Measurements from ENCODE around the gene C11orf16.

C11orf16 gene

DNA sequence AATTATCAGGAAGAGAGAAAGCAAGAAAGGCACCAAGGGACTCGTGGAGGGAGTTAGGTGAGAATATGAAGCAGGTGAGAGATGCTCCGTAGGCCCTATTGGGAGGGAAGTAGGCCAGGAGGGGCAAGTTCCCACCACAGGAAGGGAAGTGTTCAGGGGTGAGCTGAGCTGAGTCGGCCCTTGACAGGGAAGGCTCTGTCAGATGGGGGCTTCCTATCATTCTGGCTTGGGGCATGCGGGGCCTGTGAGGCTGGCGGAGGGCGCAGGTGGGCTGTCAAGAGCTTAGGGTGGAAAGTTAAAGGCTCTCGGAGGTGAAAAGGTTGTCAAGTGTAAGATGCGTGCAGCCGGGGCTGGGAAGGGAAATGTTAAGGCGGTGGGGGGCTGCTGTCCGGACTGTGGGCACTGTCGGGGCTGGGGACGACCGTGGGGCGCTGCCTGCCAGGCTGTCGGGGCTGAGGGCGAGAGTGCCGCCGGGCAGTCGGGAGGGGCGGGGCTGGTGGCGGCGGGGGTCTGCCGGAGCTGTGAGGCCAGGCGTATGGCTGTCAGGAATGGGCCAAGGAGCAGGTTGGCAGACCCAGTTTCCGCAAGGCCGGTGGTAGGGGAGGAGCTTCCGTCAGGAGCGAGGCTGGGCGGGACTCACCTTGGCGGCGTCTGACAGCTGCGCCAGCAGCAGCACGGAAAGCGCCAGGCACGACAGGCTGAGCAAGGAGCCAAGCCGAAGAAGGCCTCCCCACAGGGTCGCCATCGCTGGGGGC, 31.0 kb upstream of the C11orf16 start:
- H3K27ac ChIP-seq (ENCODE audit: extremely low read depth, low read depth, low read length) = peak overlapping the region; percentile 77; the same call in 1 of the 2 replicates
- H3K4me3 ChIP-seq (ENCODE audit: low read depth, low read length) = peak overlapping the region; percentile 89
- peaks cover 0 to 11% of the 10 kb centered on the region in 2 experiments; a peak in 1 of 3 replicates for H3K36me3 ChIP-seq (ENCODE audit: control insufficient read depth in 2 of 2, insufficient read depth in 1 of 2, low read length in 2 of 2)
- TF ChIP-seq ZNF266 (tag by site-specific recombination; IDR thresholded peaks at IDR 0.05; ENCODE audit: low read depth) (no peak), ZNF335 (tag by site-specific recombination; conservative IDR thresholded peaks at IDR 0.05) (peak; percentile 98; the same call in 1 of the 2 replicates), ZIC2 (tag by site-specific recombination; IDR thresholded peaks at IDR 0.05) (peak; percentile 51), ZNF600 (tag by site-specific recombination; IDR thresholded peaks at IDR 0.05) (0 out of 2 replicates have a peak, but pooled peaks have one; percentile 61), ZNF654 (tag by site-specific recombination; IDR thresholded peaks at IDR 0.05; ENCODE audit: low read depth) (no peak), KLF9 (tag by site-specific recombination; IDR thresholded peaks at IDR 0.05; ENCODE audit: low read depth) (peak; percentile 13; the same call in 1 of the 2 replicates), ZNF223 (tag by site-specific recombination; IDR thresholded peaks at IDR 0.05) (0 out of 2 replicates have a peak, but pooled peaks have one; percentile 21), ZNF561 (tag by site-specific recombination; IDR thresholded peaks at IDR 0.05; ENCODE audit: borderline replicate concordance) (0 out of 2 replicates have a peak, but pooled peaks have one; percentile 68)
- TF ChIP-seq, protein P1, sequence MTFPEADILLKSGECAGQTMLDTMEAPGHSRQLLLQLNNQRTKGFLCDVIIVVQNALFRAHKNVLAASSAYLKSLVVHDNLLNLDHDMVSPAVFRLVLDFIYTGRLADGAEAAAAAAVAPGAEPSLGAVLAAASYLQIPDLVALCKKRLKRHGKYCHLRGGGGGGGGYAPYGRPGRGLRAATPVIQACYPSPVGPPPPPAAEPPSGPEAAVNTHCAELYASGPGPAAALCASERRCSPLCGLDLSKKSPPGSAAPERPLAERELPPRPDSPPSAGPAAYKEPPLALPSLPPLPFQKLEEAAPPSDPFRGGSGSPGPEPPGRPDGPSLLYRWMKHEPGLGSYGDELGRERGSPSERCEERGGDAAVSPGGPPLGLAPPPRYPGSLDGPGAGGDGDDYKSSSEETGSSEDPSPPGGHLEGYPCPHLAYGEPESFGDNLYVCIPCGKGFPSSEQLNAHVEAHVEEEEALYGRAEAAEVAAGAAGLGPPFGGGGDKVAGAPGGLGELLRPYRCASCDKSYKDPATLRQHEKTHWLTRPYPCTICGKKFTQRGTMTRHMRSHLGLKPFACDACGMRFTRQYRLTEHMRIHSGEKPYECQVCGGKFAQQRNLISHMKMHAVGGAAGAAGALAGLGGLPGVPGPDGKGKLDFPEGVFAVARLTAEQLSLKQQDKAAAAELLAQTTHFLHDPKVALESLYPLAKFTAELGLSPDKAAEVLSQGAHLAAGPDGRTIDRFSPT (tag by site-specific recombination; IDR thresholded peaks at IDR 0.05) = peak; percentile 22; the same call in 1 of the 2 replicates
- CTCF ChIA-PET = interaction anchor here (0.6 to 1.4 kb wide), 4 partner anchors 46 to 735 kb away, joined by 3 to 6 read pairs (median 5); no protein-coding TSS in a partner anchor
- POLR2A ChIA-PET = interaction anchor here (0.6 to 2.1 kb wide), 11 partner anchors 11 to 609 kb away, joined by 3 to 21 read pairs (median 4); partner anchors contain the start of genes AKIP1 and NRIP3
- no peaks in the 10 kb centered on the region for H3K4me1 ChIP-seq (ENCODE audit: control insufficient read depth, insufficient read depth, low read length)
- no peaks in the 10 kb centered on the region for H3K9me3 ChIP-seq (ENCODE audit: control insufficient read depth, insufficient read depth, low read depth, low read length)

DNA sequence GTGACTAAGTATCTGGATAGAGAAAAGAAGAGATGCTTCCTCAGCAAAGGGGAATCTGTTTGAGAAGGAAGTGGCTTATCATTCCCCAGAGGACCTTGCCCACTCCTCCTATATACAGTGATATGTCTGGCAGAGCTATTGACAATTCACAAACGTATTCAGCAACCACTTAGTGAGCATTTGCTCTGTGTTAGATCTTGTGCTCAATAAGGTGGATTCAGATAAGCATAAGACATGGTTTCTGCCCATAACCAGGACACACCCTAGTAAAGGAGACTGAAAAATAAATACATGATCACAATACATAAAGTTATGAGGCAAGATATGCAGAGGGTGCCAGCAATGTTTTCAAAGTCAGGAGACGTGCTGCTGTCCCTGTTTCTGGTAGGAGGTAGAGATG, 30.1 kb upstream of the C11orf16 start:
- Histone ChIP-seq H3K27ac (ENCODE audit: extremely low read depth, low read depth, low read length) (no peak overlapping the region), H3K4me1 (ENCODE audit: control insufficient read depth, insufficient read depth, low read length) (no peaks in the 10 kb centered on the region), H3K36me3 (ENCODE audit: control insufficient read depth in 2 of 2, insufficient read depth in 1 of 2, low read length in 2 of 2) (peaks cover 0 to 11% of the 10 kb centered on the region in 2 experiments; a peak in 1 of 3 replicates), H3K9me3 (ENCODE audit: control insufficient read depth, insufficient read depth, low read depth, low read length) (no peaks in the 10 kb centered on the region), H3K4me3 (ENCODE audit: low read depth, low read length) (no peak overlapping the region)
- POLR2A ChIA-PET = interaction anchor here (1.0 kb wide), 1 partner anchor 274 kb away, joined by 3 read pairs; no protein-coding TSS in a partner anchor
- TF ChIP-seq ZNF776 (tag by site-specific recombination; IDR thresholded peaks at IDR 0.05; ENCODE audit: borderline replicate concordance) = no peak
- no peak for TF ChIP-seq ZNF19 (tag by site-specific recombination; IDR thresholded peaks at IDR 0.05; ENCODE audit: low read depth)
- no peak for TF ChIP-seq ZBTB17 (tag by site-specific recombination; IDR thresholded peaks at IDR 0.05)
- TF ChIP-seq, protein P1 (tag by site-specific recombination; IDR thresholded peaks at IDR 0.05) = no peak
- no peak for TF ChIP-seq TRIM28 (IDR thresholded peaks at IDR 0.05; ENCODE audit: borderline replicate concordance, low read length)
- TF ChIP-seq ZNF175 (tag by site-specific recombination; IDR thresholded peaks at IDR 0.05) = no peak
- TF ChIP-seq, protein P2, sequence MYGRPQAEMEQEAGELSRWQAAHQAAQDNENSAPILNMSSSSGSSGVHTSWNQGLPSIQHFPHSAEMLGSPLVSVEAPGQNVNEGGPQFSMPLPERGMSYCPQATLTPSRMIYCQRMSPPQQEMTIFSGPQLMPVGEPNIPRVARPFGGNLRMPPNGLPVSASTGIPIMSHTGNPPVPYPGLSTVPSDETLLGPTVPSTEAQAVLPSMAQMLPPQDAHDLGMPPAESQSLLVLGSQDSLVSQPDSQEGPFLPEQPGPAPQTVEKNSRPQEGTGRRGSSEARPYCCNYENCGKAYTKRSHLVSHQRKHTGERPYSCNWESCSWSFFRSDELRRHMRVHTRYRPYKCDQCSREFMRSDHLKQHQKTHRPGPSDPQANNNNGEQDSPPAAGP (tag by site-specific recombination; IDR thresholded peaks at IDR 0.05) = no peak
- TF ChIP-seq, protein P3, sequence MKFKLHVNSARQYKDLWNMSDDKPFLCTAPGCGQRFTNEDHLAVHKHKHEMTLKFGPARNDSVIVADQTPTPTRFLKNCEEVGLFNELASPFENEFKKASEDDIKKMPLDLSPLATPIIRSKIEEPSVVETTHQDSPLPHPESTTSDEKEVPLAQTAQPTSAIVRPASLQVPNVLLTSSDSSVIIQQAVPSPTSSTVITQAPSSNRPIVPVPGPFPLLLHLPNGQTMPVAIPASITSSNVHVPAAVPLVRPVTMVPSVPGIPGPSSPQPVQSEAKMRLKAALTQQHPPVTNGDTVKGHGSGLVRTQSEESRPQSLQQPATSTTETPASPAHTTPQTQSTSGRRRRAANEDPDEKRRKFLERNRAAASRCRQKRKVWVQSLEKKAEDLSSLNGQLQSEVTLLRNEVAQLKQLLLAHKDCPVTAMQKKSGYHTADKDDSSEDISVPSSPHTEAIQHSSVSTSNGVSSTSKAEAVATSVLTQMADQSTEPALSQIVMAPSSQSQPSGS (tag by site-specific recombination; IDR thresholded peaks at IDR 0.05; ENCODE audit: low read depth) = no peak
- no peak for TF ChIP-seq ZNF548 (tag by site-specific recombination; IDR thresholded peaks at IDR 0.05)
- TF ChIP-seq ZNF155 (tag by site-specific recombination; IDR thresholded peaks at IDR 0.05) = no peak
- no peak for TF ChIP-seq ZNF777 (tag by site-specific recombination; IDR thresholded peaks at IDR 0.05; ENCODE audit: borderline replicate concordance)
- TF ChIP-seq, protein P4, sequence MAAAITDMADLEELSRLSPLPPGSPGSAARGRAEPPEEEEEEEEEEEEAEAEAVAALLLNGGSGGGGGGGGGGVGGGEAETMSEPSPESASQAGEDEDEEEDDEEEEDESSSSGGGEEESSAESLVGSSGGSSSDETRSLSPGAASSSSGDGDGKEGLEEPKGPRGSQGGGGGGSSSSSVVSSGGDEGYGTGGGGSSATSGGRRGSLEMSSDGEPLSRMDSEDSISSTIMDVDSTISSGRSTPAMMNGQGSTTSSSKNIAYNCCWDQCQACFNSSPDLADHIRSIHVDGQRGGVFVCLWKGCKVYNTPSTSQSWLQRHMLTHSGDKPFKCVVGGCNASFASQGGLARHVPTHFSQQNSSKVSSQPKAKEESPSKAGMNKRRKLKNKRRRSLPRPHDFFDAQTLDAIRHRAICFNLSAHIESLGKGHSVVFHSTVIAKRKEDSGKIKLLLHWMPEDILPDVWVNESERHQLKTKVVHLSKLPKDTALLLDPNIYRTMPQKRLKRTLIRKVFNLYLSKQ (tag by site-specific recombination; IDR thresholded peaks at IDR 0.05; ENCODE audit: borderline replicate concordance) = no peak
- TF ChIP-seq, protein P5, sequence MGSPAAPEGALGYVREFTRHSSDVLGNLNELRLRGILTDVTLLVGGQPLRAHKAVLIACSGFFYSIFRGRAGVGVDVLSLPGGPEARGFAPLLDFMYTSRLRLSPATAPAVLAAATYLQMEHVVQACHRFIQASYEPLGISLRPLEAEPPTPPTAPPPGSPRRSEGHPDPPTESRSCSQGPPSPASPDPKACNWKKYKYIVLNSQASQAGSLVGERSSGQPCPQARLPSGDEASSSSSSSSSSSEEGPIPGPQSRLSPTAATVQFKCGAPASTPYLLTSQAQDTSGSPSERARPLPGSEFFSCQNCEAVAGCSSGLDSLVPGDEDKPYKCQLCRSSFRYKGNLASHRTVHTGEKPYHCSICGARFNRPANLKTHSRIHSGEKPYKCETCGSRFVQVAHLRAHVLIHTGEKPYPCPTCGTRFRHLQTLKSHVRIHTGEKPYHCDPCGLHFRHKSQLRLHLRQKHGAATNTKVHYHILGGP (tag by site-specific recombination; IDR thresholded peaks at IDR 0.05) = no peak
- TF ChIP-seq BCL11B (tag by site-specific recombination; IDR thresholded peaks at IDR 0.05; ENCODE audit: low read depth) = no peak
- no peak for TF ChIP-seq ZNF23 (tag by site-specific recombination; IDR thresholded peaks at IDR 0.05; ENCODE audit: borderline replicate concordance)
- CTCF ChIA-PET = interaction anchor here (0.9 to 1.4 kb wide), 3 partner anchors 46 to 770 kb away, joined by 3 to 5 read pairs (median 5); no protein-coding TSS in a partner anchor

All from HEK293 (cell line).